Skeletal muscle tissue (tissue), 4 donors: ENCODE measurements around the gene KCNMA1. TPM values are rescaled to one million over a fixed set of nuclear protein-coding genes. Genes with fewer than 3 reads are reported as not detected.

Experiments
- H3K27ac ChIP-seq: one replicate; pipeline ENCODE4 v1.7.0; 2013; ENCODE audit warnings: mild to moderate bottlenecking, low read depth, low read length, inconsistent platforms
- H3K27me3 ChIP-seq, 3 donors: one replicate each; pipeline ENCODE4 v1.7.0; 2013; ENCODE audit warnings: low read length in 3 of 3; ENCODE audit not compliant: control insufficient read depth in 3 of 3, insufficient read depth in 3 of 3
- H3K36me3 ChIP-seq, 3 donors: one replicate each; pipeline ENCODE4 v1.7.0; 2013; ENCODE audit warnings: low read length in 3 of 3; ENCODE audit not compliant: control insufficient read depth in 3 of 3, insufficient read depth in 3 of 3
- H3K4me1 ChIP-seq, 3 donors: one replicate each; pipeline ENCODE4 v1.7.0; 2013; ENCODE audit warnings: low read length in 3 of 3, mild to moderate bottlenecking in 3 of 3; ENCODE audit not compliant: control insufficient read depth in 3 of 3, insufficient read depth in 3 of 3
- H3K4me3 ChIP-seq, 3 donors: one replicate each; pipeline ENCODE4 v1.7.0; 2013; ENCODE audit warnings: low read length in 3 of 3
- H3K9ac ChIP-seq, 3 donors: one replicate each; pipeline ENCODE4 v1.7.0; 2013; ENCODE audit warnings: low read length in 3 of 3, mild to moderate bottlenecking in 3 of 3, moderate library complexity in 2 of 3, low read depth in 1 of 3
- H3K9me3 ChIP-seq, 3 donors: one replicate each; pipeline ENCODE4 v1.7.0; 2013; ENCODE audit warnings: low read length in 3 of 3; ENCODE audit not compliant: control insufficient read depth in 3 of 3
- total RNA-seq: library from RNA; depleted of rRNA; stranded (reverse); fragments of >200 nt; gene quantifications from one replicate; pipeline ENCODE4 v1.2.3, GENCODE V29; 2014
- donor health status: Osteomylitis.

Gene KCNMA1
- total RNA-seq, 1 donor from 2014 or later = 18.8 TPM

- no peak overlapping the region for H3K27ac ChIP-seq
Measured at GRCh38 chr10:77306666-77307065, 330.9 kb downstream of the KCNMA1 start.

DNA sequence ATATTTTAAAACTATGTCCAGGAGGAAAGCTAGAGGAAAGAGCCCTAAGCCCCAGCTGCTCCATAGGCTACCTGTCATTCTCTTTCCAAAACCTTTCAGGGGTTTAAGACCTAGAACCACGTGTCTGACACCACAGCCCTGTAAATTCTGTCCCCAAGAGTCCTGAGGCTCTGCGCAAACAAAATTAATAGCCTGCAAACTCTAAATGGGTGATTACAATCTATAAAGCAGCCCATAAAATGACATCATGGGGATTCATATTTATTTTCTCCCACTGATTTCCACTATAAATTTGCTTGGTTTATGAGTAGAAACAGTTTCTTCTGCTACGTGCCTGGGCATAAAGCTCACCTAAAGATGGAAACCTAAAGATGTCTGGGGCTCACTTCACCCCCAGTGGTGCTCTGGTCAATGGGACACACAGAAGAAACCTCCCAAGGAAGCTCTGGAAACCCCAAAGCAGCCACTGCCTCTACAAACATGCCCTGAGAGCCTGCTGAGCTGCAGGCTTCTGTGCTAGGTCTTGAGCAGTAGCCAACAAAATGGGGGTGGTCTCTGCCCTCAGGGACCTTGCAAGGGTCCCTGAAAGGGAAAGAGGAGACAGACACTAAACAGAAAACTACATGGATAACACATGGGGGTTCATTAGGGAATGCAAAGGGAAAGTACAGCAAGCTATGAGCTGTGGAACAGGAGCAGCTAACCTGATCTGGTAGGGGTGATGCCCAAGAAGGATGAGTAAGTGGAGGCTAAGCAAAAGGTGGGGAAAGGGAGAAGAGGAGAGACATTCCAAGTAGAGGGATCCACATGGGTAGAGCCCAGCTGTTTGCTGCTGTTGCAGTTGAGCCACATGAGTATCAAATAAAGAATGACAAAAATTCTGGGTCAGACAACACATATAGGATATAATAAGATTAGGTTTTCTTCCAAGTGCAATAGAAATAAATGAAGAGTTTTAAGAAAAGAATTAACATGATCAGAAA is 331.7 kb downstream of the KCNMA1 start:
- no peak overlapping the region for H3K27ac ChIP-seq
- H3K9me3 ChIP-seq = no peaks in the 10 kb centered on the region
- no peaks in the 10 kb centered on the region for H3K36me3 ChIP-seq
- H3K27me3 ChIP-seq = no peaks in the 10 kb centered on the region
- no peak overlapping the region for H3K4me3 ChIP-seq
- no peaks in the 10 kb centered on the region for H3K4me1 ChIP-seq
- H3K9ac ChIP-seq = no peak overlapping the region

More at GRCh38 chr10:77306666-77307065, 330.9 kb downstream of the KCNMA1 start:
- no peaks in the 10 kb centered on the region for H3K9me3 ChIP-seq
- H3K4me3 ChIP-seq = no peak overlapping the region
- no peaks in the 10 kb centered on the region for H3K36me3 ChIP-seq
- no peak overlapping the region for H3K9ac ChIP-seq
- H3K4me1 ChIP-seq = no peaks in the 10 kb centered on the region
- H3K27me3 ChIP-seq = no peaks in the 10 kb centered on the region

GRCh38 chr10:77304192-77304591 is 333.4 kb downstream of the KCNMA1 start:
- H3K4me1 ChIP-seq = no peaks in the 10 kb centered on the region
- H3K4me3 ChIP-seq = no peak overlapping the region
- H3K27me3 ChIP-seq = no peaks in the 10 kb centered on the region
- no peak overlapping the region for H3K9ac ChIP-seq
- no peak overlapping the region for H3K27ac ChIP-seq
- H3K9me3 ChIP-seq = no peaks in the 10 kb centered on the region
- no peaks in the 10 kb centered on the region for H3K36me3 ChIP-seq

- H3K9ac ChIP-seq = no peak overlapping the region
- H3K4me3 ChIP-seq = no peak overlapping the region
- no peaks in the 10 kb centered on the region for H3K27me3 ChIP-seq
- no peaks in the 10 kb centered on the region for H3K36me3 ChIP-seq
- no peaks in the 10 kb centered on the region for H3K4me1 ChIP-seq
- no peaks in the 10 kb centered on the region for H3K9me3 ChIP-seq
- no peak overlapping the region for H3K27ac ChIP-seq
Measured at GRCh38 chr10:77301305-77301730, 336.3 kb downstream of the KCNMA1 start.

DNA sequence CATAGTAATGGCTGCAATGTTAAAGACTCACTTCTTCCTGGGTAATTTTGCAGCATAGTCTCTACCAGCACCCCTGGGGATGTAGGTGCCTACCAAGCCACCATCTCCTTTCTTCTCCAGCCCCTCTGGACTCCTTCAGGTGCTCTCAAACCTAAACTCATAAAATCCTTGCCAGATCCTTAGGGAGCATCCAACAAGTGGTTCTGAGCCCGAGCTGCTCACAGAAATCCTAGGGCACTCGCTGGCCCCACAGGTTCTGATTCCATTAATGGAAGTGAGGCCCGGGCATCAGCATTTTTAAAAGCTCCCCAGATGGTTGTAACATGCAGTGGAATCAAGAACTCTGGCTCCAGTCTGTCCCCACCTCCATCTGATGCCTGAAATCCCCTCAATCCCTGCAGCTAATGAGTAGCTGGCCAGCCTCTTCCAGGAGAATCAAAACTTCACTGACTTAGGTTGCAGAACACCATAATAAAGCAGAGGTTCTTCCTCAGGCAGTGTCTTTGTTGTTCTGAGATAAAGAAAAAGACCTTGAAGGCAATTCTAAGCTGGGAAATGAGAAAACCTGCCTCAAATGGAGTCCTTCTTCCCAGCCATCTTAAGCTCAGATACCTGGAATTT is 336.8 kb downstream of the KCNMA1 start:
- H3K27me3 ChIP-seq = no peaks in the 10 kb centered on the region
- no peak overlapping the region for H3K4me3 ChIP-seq
- no peaks in the 10 kb centered on the region for H3K9me3 ChIP-seq
- H3K27ac ChIP-seq = no peak overlapping the region
- no peaks in the 10 kb centered on the region for H3K36me3 ChIP-seq
- H3K9ac ChIP-seq = no peak overlapping the region
- H3K4me1 ChIP-seq = no peaks in the 10 kb centered on the region

GRCh38 chr10:77299320-77299719 is 338.3 kb downstream of the KCNMA1 start:
- no peaks in the 10 kb centered on the region for H3K27me3 ChIP-seq
- no peak overlapping the region for H3K9ac ChIP-seq
- no peak overlapping the region for H3K27ac ChIP-seq
- H3K36me3 ChIP-seq = no peaks in the 10 kb centered on the region
- H3K4me3 ChIP-seq = no peak overlapping the region
- H3K4me1 ChIP-seq = peaks cover 0 to 4% (median 3%) of the 10 kb centered on the region in 3 donors
- no peaks in the 10 kb centered on the region for H3K9me3 ChIP-seq

DNA sequence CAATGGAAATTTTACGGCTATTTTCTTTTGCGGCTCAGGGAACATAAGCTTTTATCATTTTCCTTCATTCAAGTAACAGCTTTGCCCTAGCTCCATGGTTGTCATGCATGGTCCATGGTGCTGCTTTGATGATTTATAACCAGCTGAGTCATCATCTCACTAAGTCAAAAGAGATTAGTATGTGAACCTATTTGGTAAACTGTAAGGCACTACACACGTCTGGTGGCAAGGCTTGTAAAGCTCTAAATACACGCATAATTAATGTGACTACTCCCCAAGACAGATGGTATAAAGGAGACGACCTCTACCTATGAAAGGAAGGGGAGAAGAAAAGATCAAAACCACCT is 340.2 kb downstream of the KCNMA1 start:
- Histone ChIP-seq H3K4me1 (peaks cover 4 to 15% (median 6%) of the 10 kb centered on the region in 3 donors), H3K36me3 (no peaks in the 10 kb centered on the region), H3K9me3 (no peaks in the 10 kb centered on the region), H3K4me3 (no peak overlapping the region), H3K27ac (no peak overlapping the region), H3K27me3 (no peaks in the 10 kb centered on the region), H3K9ac (no peak overlapping the region)

GRCh38 chr10:77296534-77297392 is 340.8 kb downstream of the KCNMA1 start:
- Histone ChIP-seq H3K4me3 (no peak overlapping the region), H3K4me1 (peaks cover 4 to 15% (median 6%) of the 10 kb centered on the region in 3 donors), H3K9me3 (no peaks in the 10 kb centered on the region), H3K9ac (no peak overlapping the region), H3K36me3 (no peaks in the 10 kb centered on the region), H3K27me3 (no peaks in the 10 kb centered on the region), H3K27ac (no peak overlapping the region)

DNA sequence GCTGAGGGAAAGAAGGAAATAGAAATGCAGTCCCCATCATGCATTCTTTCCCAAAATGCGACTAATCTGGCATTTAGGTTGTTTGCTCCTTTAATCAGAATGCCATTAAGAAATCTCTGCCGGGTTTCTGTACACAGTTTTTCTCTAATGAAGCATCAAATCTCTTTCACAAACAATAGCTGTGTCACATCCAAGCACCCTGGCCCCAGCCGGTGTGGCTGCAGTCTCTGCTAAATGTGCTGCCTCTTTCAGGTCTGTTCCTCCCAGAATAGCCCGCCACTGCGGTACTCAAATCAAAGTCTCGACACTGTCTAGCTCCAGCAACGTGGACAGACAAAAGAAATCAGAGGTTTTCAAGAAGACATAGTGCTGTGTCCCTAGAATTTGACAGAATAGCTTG is 343.8 kb downstream of the KCNMA1 start:
- no peaks in the 10 kb centered on the region for H3K27me3 ChIP-seq
- no peak overlapping the region for H3K4me3 ChIP-seq
- H3K27ac ChIP-seq = no peak overlapping the region
- no peaks in the 10 kb centered on the region for H3K9me3 ChIP-seq
- no peaks in the 10 kb centered on the region for H3K36me3 ChIP-seq
- no peak overlapping the region for H3K9ac ChIP-seq
- peaks cover 4 to 20% (median 9%) of the 10 kb centered on the region in 3 donors for H3K4me1 ChIP-seq
